Measurements from ENCODE around the gene MAML2.

MAML2 gene

GRCh38 chr11:96316869-96317268 lies 26.1 kb downstream of the MAML2 start:
- DNase-seq: no peak

GRCh38 chr11:96315476-96315875 lies 27.5 kb downstream of the MAML2 start:
- no peak for DNase-seq

GRCh38 chr11:96314326-96315020 lies 28.5 kb downstream of the MAML2 start:
- no peak for DNase-seq

GRCh38 chr11:96313163-96313562 lies 29.8 kb downstream of the MAML2 start:
- DNase-seq: no peak

GRCh38 chr11:96311120-96311568 lies 31.9 kb downstream of the MAML2 start:
- DNase-seq: no peak

GRCh38 chr11:96310236-96310635 lies 32.8 kb downstream of the MAML2 start:
- no peak for DNase-seq

- DNase-seq: no peak
Observed at GRCh38 chr11:96309643-96310017, 33.4 kb downstream of the MAML2 start.

- no peak for DNase-seq
Observed at GRCh38 chr11:96309016-96309642, 33.9 kb downstream of the MAML2 start.

GRCh38 chr11:96307776-96308140 lies 35.2 kb downstream of the MAML2 start:
- DNase-seq: no peak

GRCh38 chr11:96306933-96307775 lies 35.8 kb downstream of the MAML2 start:
- DNase-seq: no peak

GRCh38 chr11:96306600-96306932 lies 36.4 kb downstream of the MAML2 start:
- no peak for DNase-seq

GRCh38 chr11:96306071-96306470 lies 36.9 kb downstream of the MAML2 start:
- DNase-seq: no peak

- no peak for DNase-seq
Observed at GRCh38 chr11:96303980-96304379, 39.0 kb downstream of the MAML2 start.

GRCh38 chr11:96303064-96303463 lies 39.9 kb downstream of the MAML2 start:
- no peak for DNase-seq

GRCh38 chr11:96301818-96302217 lies 41.2 kb downstream of the MAML2 start:
- no peak for DNase-seq

GRCh38 chr11:96299155-96299888 lies 43.7 kb downstream of the MAML2 start:
- DNase-seq: no peak

GRCh38 chr11:96295369-96295768 lies 47.6 kb downstream of the MAML2 start:
- DNase-seq: no peak

- DNase-seq: no peak
Observed at GRCh38 chr11:96294289-96294688, 48.7 kb downstream of the MAML2 start.

GRCh38 chr11:96293598-96294021 lies 49.4 kb downstream of the MAML2 start:
- DNase-seq: no peak

GRCh38 chr11:96293109-96293508 lies 49.9 kb downstream of the MAML2 start:
- DNase-seq: no peak

- DNase-seq: no peak
Observed at GRCh38 chr11:96292291-96293010, 50.5 kb downstream of the MAML2 start.

GRCh38 chr11:96290631-96291030 lies 52.4 kb downstream of the MAML2 start:
- DNase-seq: no peak

GRCh38 chr11:96290031-96290430 lies 53.0 kb downstream of the MAML2 start:
- no peak for DNase-seq
